HepG2 (cell line): ENCODE data around the gene KPNB1. TPM values are rescaled to one million over a fixed set of nuclear protein-coding genes. Genes with fewer than 3 reads are reported as not detected.
A peak's percentile ranks its signal among the peaks of the same experiment; 100 is the strongest.

Source experiments
- FIP1L1 ChIP-seq: fragments of 200-400 bp; formaldehyde crosslinking; IDR thresholded peaks from 2 replicates; pipeline ENCODE4 v1.6.1; 2018; ENCODE audit warnings: low read depth, mild to moderate bottlenecking, low read length, moderate library complexity, borderline replicate concordance; ENCODE audit not compliant: insufficient read depth
- GABPB1 ChIP-seq: IDR thresholded peaks from 2 replicates; pipeline ENCODE4 v1.6.1; 2016; ENCODE audit warnings: mild to moderate bottlenecking, missing genetic modification reagents, moderate library complexity, missing compliant biosample characterization
- MEIS2 ChIP-seq: sonication (generic); formaldehyde crosslinking; IDR thresholded peaks from 2 replicates; pipeline ENCODE4 v1.9.0; 2021; ENCODE audit warnings: mild to moderate bottlenecking, missing genetic modification reagents
- NR1H2 ChIP-seq: sonication (generic); formaldehyde crosslinking; IDR thresholded peaks from 2 replicates; pipeline ENCODE4 v1.8.1; 2022; ENCODE audit warnings: low read depth, missing genetic modification reagents, borderline replicate concordance
- PRPF4 ChIP-seq: fragments of 200-400 bp; formaldehyde crosslinking; IDR thresholded peaks from 2 replicates; pipeline ENCODE4 v1.6.1; 2016; ENCODE audit warnings: low read length, low read depth; ENCODE audit not compliant: poor library complexity, severe bottlenecking
- SIN3B ChIP-seq: fragments of 150-350 bp; IDR thresholded peaks from 2 replicates; pipeline ENCODE4 v1.6.1; 2014; ENCODE audit warnings: low read length
- SMYD3 ChIP-seq: sonication (generic); formaldehyde crosslinking; IDR thresholded peaks from 2 replicates; pipeline ENCODE4 v1.8.1; 2023; ENCODE audit warnings: mild to moderate bottlenecking, missing genetic modification reagents
- SUZ12 ChIP-seq: fragments of 150-350 bp; IDR thresholded peaks from 2 replicates; pipeline ENCODE4 v1.6.1; 2014; ENCODE audit warnings: low read depth, low read length
- TBL1XR1 ChIP-seq: fragments of 150-350 bp; IDR thresholded peaks from 2 replicates; pipeline ENCODE4 v1.6.1; 2014; ENCODE audit warnings: borderline replicate concordance, low read length; ENCODE audit not compliant: partially characterized antibody
- TCF12 ChIP-seq, 2 experiments: fragments of 450-650 bp in 1 of 2; sonication (generic) in 1 of 2; formaldehyde crosslinking in 1 of 2; IDR thresholded peaks; 2 replicates each; pipeline versions ENCODE4 v1.6.1 to v1.8.0; 2017 to 2022; ENCODE audit warnings: antibody characterized with exemption in 1 of 2, mild to moderate bottlenecking in 1 of 2, missing genetic modification reagents in 1 of 2, moderate library complexity in 1 of 2
- YY1 ChIP-seq: IDR thresholded peaks from 2 replicates; pipeline ENCODE4 v1.6.1; 2011; ENCODE audit warnings: low read length, low read depth, moderate library complexity, mild to moderate bottlenecking; ENCODE audit not compliant: insufficient read depth, insufficient replicate concordance
- ZBTB38 ChIP-seq: sonication (generic); formaldehyde crosslinking; IDR thresholded peaks from 2 replicates; pipeline ENCODE4 v1.5.1; 2020; ENCODE audit warnings: mild to moderate bottlenecking, missing genetic modification reagents
- ZFP36L2 ChIP-seq: sonication (generic); formaldehyde crosslinking; IDR thresholded peaks from 2 replicates; pipeline ENCODE4 v1.4.0; 2020; ENCODE audit warnings: missing genetic modification reagents
- ZNF326 ChIP-seq: sonication (generic); formaldehyde crosslinking; IDR thresholded peaks from 2 replicates; pipeline ENCODE4 v1.4.0; 2020; ENCODE audit warnings: missing genetic modification reagents, borderline replicate concordance
- ZNF558 ChIP-seq: sonication (generic); formaldehyde crosslinking; IDR thresholded peaks from 2 replicates; pipeline ENCODE4 v1.9.0; 2022; ENCODE audit warnings: mild to moderate bottlenecking, missing genetic modification reagents, borderline replicate concordance
- ZNF878 ChIP-seq: sonication (generic); formaldehyde crosslinking; IDR thresholded peaks from 2 replicates; pipeline ENCODE4 v1.8.1; 2023; ENCODE audit warnings: mild to moderate bottlenecking, missing genetic modification reagents, moderate library complexity
- polyA plus RNA-seq, 8 experiments: library from polyadenylated mRNA; depleted of rRNA in 3 of 8; stranded (reverse) in 7 of 8; unstranded in 1 of 8; fragments of >200 nt; fragmentation: Illumina TruSeq in 4 of 8; extraction: Trizol in 4 of 8; gene quantifications; 2 replicates each; pipeline versions ENCODE4 v1.2.1 to v1.2.3, GENCODE V29; 2011 to 2016; ENCODE audit warnings: low read depth in 4 of 8, missing spikeins in 1 of 8, mixed read lengths in 1 of 8; ENCODE audit not compliant: insufficient read depth in 1 of 8
- total RNA-seq, 5 experiments: library from RNA; depleted of rRNA; stranded (reverse); fragments of >200 nt; fragmentation: Illumina TruSeq; extraction: Trizol; gene quantifications; 2 replicates each; pipeline ENCODE4 v1.2.3, GENCODE V29; 2016; ENCODE audit warnings: low read depth in 1 of 5
- TF ChIP-seq, protein P1 (sequence below): sonication (generic); formaldehyde crosslinking; IDR thresholded peaks from 2 replicates; pipeline ENCODE4 v1.5.1; 2020; ENCODE audit warnings: missing genetic modification reagents, mild to moderate bottlenecking, borderline replicate concordance
- TF ChIP-seq, protein P2 (sequence below): sonication (generic); formaldehyde crosslinking; IDR thresholded peaks from 2 replicates; pipeline ENCODE4 v1.5.0; 2020; ENCODE audit warnings: missing genetic modification reagents, mild to moderate bottlenecking, borderline replicate concordance
- TF ChIP-seq, protein P3 (sequence below): sonication (generic); formaldehyde crosslinking; IDR thresholded peaks from 2 replicates; pipeline ENCODE4 v1.4.0; 2020; ENCODE audit warnings: low read depth, missing genetic modification reagents

The KPNB1 gene
- total and polyA plus RNA-seq, 2 of the 13 experiments (the other 11 are each of a cell fraction or from before 2014, with no cell fraction given), result 164 to 424 TPM

DNA sequence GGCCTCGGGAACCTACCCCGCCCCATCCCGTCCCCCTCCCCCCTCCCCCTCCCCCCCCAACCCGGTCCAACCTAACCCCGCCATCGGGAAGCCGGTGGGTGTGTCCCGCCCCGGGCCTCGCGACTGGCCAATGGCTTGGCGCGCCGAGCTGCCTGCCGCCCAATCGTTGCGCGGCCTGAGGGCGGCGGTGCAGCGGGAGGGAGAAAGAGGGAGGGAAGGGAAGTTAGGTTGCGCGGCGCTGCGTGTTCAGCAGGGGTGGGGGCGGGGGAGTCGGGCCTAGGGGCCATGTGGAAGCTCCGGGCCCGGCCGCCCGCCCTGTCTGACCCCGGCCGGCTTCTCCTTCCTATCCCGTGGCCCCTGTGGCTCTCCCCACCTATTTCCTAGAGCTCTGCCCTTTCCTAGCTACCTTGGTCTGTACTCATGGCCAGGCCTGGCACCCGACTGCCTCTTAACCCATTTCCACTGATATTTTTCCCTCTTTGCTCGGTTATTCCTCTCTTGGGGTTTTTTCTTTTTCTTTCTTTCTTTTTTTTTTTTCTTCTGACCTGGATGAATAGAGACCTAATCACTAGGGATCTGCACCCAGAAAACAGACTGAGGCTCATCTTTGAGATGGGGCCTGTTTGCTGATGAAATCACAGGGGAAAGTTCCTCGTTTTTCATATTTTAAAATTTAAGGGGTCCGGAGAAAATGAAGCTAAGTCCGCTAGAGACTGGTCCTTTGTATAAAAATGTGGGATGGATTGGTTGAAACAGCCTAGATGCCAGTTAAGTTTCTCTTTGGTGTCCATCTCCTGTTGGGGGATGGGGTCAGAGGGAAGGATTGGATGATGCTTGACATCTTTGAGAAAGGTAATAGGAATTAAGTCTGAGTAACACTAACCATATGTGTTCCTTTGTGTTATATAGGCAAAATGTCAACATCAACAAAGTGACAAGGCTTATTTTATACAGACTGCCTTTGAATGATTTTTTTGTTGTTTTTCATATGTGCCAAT is 1.1 kb downstream of the KPNB1 start (continued):
- TF ChIP-seq, protein P1, sequence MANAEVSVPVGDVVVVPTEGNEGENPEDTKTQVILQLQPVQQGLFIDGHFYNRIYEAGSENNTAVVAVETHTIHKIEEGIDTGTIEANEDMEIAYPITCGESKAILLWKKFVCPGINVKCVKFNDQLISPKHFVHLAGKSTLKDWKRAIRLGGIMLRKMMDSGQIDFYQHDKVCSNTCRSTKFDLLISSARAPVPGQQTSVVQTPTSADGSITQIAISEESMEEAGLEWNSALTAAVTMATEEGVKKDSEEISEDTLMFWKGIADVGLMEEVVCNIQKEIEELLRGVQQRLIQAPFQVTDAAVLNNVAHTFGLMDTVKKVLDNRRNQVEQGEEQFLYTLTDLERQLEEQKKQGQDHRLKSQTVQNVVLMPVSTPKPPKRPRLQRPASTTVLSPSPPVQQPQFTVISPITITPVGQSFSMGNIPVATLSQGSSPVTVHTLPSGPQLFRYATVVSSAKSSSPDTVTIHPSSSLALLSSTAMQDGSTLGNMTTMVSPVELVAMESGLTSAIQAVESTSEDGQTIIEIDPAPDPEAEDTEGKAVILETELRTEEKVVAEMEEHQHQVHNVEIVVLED (CRISPR knock-in tag), result peak; percentile 71
- TF ChIP-seq TCF12 (IDR thresholded peaks at IDR 0.05) (no peak), TCF12 (CRISPR knock-in tag; IDR thresholded peaks at IDR 0.05) (0 out of 2 replicates have a peak, but pooled peaks have one; percentile 73), SIN3B (no peak), TBL1XR1 (peak; percentile 22), MEIS2 (CRISPR knock-in tag) (no peak; the same call in 1 of the 2 replicates), SMYD3 (CRISPR knock-in tag) (no peak), GABPB1 (CRISPR knock-in tag) (peak; percentile 89), YY1 (peak; percentile 81), SUZ12 (no peak), ZFP36L2 (CRISPR knock-in tag) (no peak), NR1H2 (CRISPR knock-in tag) (no peak), ZBTB38 (CRISPR knock-in tag) (no peak), ZNF326 (CRISPR knock-in tag) (no peak), ZNF558 (CRISPR knock-in tag) (no peak; the same call in 1 of the 2 replicates), PRPF4 (peak; percentile 14), FIP1L1 (no peak), ZNF878 (0 out of 2 replicates have a peak, but pooled peaks have one; percentile 20)
- TF ChIP-seq, protein P2, sequence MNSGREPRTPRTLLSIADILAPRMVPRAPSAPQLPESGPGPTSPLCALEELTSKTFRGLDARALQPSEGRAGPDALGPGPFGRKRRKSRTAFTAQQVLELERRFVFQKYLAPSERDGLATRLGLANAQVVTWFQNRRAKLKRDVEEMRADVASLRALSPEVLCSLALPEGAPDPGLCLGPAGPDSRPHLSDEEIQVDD (CRISPR knock-in tag), result no peak
- TF ChIP-seq, protein P3, sequence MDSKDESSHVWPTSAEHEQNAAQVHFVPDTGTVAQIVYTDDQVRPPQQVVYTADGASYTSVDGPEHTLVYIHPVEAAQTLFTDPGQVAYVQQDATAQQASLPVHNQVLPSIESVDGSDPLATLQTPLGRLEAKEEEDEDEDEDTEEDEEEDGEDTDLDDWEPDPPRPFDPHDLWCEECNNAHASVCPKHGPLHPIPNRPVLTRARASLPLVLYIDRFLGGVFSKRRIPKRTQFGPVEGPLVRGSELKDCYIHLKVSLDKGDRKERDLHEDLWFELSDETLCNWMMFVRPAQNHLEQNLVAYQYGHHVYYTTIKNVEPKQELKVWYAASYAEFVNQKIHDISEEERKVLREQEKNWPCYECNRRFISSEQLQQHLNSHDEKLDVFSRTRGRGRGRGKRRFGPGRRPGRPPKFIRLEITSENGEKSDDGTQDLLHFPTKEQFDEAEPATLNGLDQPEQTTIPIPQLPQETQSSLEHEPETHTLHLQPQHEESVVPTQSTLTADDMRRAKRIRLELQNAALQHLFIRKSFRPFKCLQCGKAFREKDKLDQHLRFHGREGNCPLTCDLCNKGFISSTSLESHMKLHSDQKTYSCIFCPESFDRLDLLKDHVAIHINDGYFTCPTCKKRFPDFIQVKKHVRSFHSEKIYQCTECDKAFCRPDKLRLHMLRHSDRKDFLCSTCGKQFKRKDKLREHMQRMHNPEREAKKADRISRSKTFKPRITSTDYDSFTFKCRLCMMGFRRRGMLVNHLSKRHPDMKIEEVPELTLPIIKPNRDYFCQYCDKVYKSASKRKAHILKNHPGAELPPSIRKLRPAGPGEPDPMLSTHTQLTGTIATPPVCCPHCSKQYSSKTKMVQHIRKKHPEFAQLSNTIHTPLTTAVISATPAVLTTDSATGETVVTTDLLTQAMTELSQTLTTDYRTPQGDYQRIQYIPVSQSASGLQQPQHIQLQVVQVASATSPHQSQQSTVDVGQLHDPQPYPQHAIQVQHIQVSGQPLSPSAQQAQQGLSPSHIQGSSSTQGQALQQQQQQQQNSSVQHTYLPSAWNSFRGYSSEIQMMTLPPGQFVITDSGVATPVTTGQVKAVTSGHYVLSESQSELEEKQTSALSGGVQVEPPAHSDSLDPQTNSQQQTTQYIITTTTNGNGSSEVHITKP (CRISPR knock-in tag), result 0 out of 2 replicates have a peak, but pooled peaks have one; percentile 32
